Measurements from ENCODE around the gene NET1.

GRCh38 chr10:5469353-5470061, 57.1 kb downstream of the NET1 start:
- TF ChIP-seq CTCF (IDR thresholded peaks at IDR 0.05; ENCODE audit: borderline replicate concordance, extremely low read depth, low read length, poor library complexity, severe bottlenecking) (no peak), EZH2 (IDR thresholded peaks at IDR 0.05; ENCODE audit: borderline replicate concordance, low read depth, low read length, severe bottlenecking) (no peak)
